H54 (cell line): ENCODE data around the gene SAXO2.
"Not testable (repeated sequence)": the region's sequence is repeated elsewhere in the genome, so short reads cannot be mapped to it uniquely, and the experiment has no call there.

ENCODE experiments used
- DNase-seq: peaks from one replicate; pipeline ENCODE4 v3.0.0; 2011; ENCODE audit warnings: low spot score, mixed read lengths; ENCODE audit not compliant: insufficient read length
- FAIRE-seq: peaks from 3 replicates; lab custom pipeline; 2011; peaks lifted over from hg19 to GRCh38; lab: Jason Lieb, UNC
- POLR2A ChIP-seq: IDR thresholded peaks from 2 replicates; pipeline ENCODE4 v1.6.1; 2011; ENCODE audit warnings: low read depth, mild to moderate bottlenecking, low read length

Gene SAXO2

DNA sequence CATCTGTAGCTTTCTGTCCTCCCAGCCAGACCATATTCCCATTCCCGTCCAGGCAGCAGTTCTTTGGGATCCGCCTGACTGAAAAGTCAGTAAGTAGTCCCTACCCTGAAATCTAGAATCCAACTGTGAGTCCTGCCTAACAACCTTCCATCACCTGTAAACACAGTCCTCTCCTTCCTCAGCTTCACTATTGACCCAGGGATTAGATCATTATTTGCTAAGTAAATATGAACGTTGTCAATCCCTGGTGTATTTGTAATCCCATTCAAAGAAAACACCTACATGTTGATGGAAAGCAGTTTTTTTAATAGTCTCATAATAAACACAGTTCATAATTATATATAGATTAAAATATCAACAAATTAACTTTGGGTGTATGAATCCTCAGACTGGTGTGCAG lies 732 bp downstream of the SAXO2 start:
- DNase-seq (no peak), FAIRE-seq (no peak)
- no peak for TF ChIP-seq POLR2A

DNA sequence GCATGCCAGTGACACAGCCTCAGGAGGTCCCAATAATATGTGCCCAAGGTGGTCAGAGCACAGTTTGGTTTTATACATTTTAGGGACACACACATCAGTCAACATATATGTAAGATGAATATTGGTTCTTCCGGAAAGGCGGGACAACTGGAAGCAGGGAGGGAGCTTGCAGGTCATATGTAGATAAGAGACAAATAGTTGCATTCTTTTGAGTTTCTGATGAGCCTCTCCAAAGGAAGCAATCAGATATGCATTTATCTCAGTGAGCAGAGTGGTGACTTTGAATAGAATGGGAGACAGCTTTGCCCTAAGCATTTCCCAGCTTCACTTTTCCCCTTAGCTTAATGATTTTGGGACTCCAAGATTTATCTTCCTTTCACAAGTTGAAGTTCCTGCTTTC lies 4.5 kb downstream of the SAXO2 start:
- FAIRE-seq, DNase-seq: not testable (repeated sequence)

DNA sequence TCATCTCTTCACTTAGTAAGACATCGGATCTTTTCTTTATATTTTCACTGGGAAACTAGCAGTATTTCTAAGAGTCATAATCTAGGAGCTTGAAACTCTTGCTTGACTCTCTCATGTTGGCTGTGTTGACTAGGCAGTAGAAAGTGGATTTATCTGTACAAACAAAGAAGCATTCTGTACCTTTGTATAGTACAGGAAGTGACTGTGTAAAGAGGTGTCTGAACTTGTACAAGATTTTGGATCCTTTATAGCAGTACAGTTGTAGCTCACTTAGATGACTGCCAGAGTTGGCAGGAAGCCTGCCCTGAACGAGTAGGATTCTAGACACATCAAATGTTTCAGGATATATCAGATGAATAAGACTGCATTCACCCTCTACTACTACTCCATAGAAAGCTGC lies 5.8 kb downstream of the SAXO2 start:
- DNase-seq = not testable (repeated sequence)
- FAIRE-seq = peak; percentile 91

DNA sequence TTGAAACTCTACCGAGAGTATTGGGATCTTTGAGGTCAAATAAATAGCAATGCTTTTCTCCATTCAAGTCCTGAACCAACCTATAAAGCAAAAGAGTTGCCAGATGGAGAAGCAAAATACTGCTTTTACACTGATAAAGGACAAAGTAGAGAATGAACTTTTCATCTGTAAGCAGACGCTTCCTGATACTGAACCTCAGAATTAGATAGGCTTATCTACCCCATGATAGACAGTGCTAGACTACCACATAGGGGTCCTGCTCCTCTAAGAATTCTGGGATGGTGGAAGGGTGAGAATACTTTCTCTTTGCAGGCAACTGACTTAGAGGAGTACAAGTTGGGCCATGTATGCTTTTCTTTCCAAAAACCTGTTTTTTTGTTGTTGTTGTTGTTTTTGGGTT lies 9.5 kb downstream of the SAXO2 start:
- DNase-seq = no peak
- no peak for TF ChIP-seq POLR2A
- FAIRE-seq = no peak

DNA sequence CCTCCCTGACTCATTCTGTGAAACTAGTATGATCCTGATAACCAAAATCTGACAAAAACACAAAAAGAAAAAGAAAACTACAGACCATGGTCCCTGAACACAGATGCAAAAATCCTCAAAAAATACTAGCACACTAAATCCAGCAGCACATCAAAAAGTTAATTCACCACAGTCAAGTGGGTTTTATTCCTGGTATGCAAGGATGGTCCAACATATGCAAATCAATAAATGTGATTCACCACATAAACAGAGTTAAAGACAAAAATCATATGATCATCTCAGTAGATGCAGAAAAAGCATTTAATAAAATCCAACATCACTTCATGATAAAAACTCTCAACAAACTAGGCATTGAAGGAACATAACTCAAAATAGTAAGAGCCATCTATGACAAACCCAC lies 12.8 kb downstream of the SAXO2 start:
- DNase-seq = no peak
- no peak for TF ChIP-seq POLR2A

DNA sequence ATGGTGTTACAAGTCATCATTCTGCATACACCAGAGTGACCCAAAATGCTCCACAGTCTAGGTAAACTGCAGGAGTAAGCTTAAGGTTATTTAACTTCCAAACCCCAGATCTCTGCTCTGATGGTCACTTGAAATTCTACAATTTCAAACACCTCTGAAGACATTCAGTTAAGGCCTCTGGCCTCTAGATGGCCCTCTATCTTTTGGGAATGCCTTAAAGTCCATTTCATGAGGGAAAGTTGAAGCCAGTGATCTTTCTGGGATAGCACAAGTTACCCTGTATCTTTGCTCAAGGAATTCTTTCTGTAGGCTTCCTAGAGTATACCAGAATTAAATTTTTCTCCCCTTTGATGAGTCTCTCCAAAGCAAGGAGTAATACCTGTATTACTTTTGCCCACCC lies 18.7 kb downstream of the SAXO2 start:
- peak; percentile 87 for FAIRE-seq
- DNase-seq = not testable (repeated sequence)

More for the DNA sequence above, 12.8 kb downstream of the SAXO2 start:
- FAIRE-seq = no peak

DNA sequence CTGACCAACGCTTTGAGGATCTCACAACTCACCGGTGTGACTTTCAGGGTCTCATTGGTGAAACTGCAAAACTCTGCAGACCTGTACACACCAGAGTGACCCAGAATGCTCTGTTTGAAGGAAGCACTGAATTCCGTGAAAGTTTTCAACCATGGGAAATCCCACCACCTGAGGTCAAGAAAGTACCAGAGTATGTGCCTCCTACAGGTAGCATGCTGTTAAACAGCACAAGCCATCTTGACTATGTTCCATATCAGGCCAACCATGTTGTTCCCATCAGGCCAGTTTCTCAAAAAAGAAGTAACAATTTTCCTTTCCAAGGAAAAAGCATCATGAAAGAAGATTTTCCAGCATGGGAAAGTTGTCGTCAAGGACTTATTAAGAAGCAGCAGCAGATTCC lies 19.8 kb downstream of the SAXO2 start:
- not testable (repeated sequence) for FAIRE-seq, DNase-seq

DNA sequence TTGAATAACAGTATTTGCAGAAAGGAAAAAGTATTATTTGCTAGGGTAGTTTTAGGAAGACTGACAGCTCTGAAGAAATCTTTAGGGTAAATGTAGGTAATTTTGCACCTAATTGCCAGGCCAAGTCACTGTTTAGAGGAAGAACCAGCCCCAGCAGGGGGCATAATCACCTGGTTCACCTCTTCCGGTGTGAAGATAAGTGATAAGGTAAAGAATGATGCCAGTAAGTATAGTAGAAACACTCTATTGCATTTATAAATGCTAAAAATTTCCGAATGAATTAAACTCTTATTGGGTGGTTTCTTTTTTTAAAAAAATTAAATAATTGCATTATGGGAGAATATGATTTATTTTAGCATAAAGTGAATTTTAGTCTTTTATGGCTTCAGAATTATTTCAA lies 21.8 kb downstream of the SAXO2 start:
- DNase-seq = not testable (repeated sequence)
- FAIRE-seq = peak; percentile 55

DNA sequence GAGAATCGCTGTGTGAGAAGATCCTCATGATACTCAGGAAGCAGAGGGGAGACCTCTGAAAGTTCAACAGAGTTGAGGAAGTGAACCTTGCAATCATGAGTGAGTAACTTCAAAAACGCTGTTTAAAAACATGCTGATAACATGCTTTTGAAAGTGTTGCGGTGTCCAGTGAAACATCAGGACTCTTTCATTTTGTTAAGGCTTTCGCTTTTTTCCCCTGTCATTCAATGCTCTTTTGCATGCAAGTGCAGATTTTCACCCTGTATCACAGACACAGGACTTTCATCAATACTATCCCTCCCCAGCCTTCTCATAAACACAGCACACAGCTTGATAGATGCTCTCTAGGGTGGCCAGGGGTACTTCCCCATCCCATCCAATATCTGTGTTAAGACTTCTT lies 23.9 kb downstream of the SAXO2 start:
- FAIRE-seq, DNase-seq: not testable (repeated sequence)

DNA sequence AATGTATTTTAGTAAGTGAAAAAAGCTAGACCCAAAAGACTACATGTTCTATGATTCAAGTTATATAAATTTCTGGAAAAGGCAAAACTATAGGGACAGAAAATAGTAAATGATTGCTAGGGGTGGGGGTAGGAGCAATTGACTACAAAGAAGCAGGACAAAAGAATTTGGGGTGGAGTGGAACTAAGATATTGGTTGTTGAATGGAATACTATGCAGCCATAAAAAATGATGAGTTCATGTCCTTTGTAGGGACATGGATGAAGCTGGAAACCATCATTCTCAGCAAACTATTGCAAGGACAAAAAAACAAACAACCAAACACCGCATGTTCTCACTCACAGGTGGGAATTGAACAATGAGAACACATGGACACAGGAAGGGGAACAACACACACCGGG lies 25.6 kb downstream of the SAXO2 start:
- not testable (repeated sequence) for DNase-seq, FAIRE-seq

DNA sequence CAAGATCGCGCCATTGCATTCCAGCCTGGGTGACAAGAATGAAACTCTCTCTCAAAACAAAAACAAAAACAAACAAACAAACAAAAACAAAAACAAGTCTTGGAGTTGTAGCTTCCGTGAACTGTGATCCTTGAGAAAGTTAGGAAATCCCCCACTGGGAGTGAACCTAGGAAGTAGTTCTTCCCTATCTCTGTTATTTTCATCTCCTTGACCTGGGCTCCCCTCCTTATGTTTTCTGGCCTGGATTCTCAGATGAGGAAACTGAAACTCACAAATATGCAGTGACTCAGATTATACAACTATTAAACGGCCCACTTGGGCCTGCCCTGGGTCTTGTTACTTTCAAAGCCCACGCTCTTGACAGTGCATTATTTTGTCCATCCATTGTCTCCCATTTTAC lies 29.7 kb downstream of the SAXO2 start:
- DNase-seq (no peak), FAIRE-seq (no peak)
- TF ChIP-seq POLR2A = no peak

DNA sequence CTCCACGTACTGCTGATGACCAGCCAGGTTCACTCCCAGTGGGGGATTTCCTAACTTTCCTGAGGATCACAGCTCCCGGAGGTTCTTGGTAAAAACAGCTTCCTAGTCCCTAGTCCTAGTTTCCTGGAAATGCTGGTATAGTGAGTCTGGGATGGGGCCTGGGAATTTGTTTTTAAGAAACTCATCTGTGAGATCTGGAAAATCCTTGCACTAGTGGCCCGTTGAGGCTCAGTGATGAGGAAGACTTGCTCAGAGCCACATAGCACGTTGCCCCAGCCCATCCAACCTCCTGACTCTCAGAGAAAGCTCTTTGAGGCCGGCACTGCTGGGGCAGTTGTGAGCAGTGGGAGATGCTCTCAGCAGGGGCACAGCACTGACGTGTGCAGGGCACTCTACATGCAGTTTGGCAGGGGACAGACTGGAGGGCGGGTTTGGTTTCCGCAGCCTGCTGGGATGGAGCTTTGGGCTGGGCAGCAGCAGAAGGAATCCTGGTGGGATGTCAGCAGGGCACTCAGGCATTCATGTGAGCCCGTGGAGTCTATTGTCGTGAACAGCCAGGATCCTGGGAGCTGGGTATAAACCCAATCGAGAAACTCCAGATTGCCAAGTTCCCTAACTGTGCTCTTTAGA lies 31.6 kb downstream of the SAXO2 start:
- FAIRE-seq (no peak), DNase-seq (no peak)
- TF ChIP-seq POLR2A = no peak

DNA sequence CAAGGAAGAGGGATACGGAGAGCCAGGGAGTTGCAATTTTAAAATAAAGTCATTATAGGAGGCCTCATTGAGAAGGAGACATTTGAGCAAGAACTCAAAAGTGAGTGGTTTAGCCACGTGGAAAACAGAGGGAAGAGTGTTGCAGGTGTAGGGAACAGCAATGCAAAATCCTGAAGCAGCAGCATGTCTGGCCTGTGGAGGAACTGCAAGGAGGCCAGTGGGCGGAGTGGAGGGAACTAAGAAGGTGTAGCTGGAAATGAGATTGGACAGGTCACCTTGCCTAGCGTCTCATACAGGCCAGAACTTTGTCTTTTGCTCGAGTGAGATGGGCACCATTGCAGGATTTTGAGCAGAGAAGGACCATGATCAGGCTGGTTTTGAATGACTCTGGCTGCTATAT lies 34.9 kb downstream of the SAXO2 start:
- DNase-seq (no peak), FAIRE-seq (no peak)
- no peak for TF ChIP-seq POLR2A

DNA sequence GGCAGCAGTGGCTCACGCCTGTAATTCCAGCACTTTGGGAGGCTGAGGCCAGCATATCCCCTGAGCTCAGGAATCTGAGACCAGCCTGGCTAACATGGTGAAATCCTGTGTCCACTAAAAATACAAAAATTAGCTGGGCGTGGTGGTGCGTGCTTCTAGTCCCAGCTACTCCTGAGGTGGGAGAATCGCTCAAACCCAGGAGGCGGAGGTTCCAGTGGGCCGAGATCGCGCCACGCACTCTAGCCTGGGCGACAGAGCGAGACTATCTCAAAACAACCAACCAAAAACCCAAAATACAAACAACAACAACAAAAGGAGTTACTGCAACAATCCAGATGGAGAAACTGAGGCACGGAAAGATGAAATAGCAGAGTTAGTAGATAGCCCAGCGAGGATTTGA lies 35.4 kb downstream of the SAXO2 start:
- TF ChIP-seq POLR2A = no peak
- FAIRE-seq (no peak), DNase-seq (no peak)

DNA sequence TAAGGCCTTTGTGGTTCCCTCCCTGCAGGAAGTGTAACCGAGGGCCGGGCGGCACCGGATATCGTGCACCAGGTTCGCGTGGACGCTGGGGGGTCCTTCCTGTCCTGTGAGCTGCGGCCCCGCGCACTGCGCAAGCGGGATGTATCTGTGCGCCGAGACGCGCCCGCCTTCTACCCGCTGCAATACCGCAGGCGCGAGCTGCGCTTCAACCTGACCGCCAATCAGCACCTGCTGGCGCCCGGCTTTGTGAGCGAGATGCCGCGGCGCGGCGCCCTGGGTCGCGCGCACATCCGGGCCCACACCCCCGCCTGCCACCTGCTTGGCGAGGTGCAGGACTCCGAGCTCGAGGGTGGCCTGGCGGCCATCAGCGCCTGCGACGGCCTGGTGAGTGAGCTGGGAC lies 35.9 kb downstream of the SAXO2 start:
- DNase-seq (no peak), FAIRE-seq (no peak)

DNA sequence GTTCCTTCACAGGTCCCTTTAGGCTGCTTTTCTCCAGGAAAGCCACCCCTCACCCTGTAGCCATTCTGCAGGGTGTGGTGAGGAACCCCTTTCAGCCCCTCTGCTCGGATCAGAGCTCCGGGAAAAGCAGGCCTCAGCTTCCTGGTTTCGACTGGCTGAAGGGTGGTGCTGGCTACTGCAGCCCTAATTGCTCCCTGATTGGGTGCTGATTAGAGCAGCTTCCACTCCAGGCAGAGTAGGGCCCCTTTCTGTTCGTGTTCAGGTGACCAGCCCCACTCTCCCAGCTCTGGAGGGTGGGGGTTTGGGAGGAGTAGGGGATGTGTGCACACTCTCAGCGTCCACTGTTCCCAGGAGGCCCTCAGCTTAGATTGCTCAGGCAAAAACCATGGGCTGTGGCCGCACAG lies 36.9 kb downstream of the SAXO2 start:
- FAIRE-seq, DNase-seq: not testable (repeated sequence)

More for the DNA sequence above, 35.9 kb downstream of the SAXO2 start:
- no peak for TF ChIP-seq POLR2A

DNA sequence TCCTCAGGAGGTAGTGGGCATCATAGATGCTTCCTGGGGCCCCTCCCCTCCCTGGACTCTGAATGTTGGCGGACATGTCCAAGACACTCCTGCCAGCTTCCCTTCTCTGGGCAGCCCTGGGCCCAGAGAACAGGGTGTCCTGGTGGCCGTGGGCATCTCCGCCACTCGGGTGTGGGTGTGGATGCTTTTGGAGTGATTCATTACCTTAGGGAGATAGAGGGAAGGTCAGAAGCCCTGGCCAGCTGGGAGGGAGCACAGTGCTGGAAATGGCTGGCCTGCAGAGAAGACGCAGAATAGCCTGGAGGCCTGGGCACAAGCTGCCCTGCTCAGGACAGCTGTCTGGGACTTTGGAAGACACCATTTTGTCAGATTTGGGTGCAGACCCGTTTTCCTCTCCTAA lies 37.7 kb downstream of the SAXO2 start:
- FAIRE-seq, DNase-seq: not testable (repeated sequence)
